HepG2 (cell line): ENCODE data around the gene DUS2.

Experiments used
- DMAP1 ChIP-seq: IDR thresholded peaks from 2 replicates; pipeline ENCODE4 v1.6.1; 2016
- MTF2 ChIP-seq: sonication (generic); formaldehyde crosslinking; IDR thresholded peaks from 2 replicates; pipeline ENCODE4 v1.5.0; 2020; ENCODE audit warnings: missing genetic modification reagents, borderline replicate concordance
- NR2F1 ChIP-seq, 2 experiments: fragments of 450-650 bp in 1 of 2; formaldehyde crosslinking in 1 of 2; IDR thresholded peaks; 2 replicates each; pipeline versions ENCODE4 v1.5.0 to v1.6.1; 2016 to 2020; ENCODE audit warnings: mild to moderate bottlenecking in 1 of 2, missing compliant biosample characterization in 1 of 2, missing genetic modification reagents in 1 of 2, moderate library complexity in 1 of 2
- SAFB2 ChIP-seq: sonication (generic); formaldehyde crosslinking; IDR thresholded peaks from 2 replicates; pipeline ENCODE4 v1.5.1; 2020; ENCODE audit warnings: missing genetic modification reagents, low read depth, mild to moderate bottlenecking, borderline replicate concordance
- TAF1 ChIP-seq: sonication (generic); formaldehyde crosslinking; IDR thresholded peaks from 2 replicates; pipeline ENCODE4 v1.4.0; 2020; ENCODE audit warnings: missing genetic modification reagents
- TF ChIP-seq, protein P1 (sequence below): fragments of 450-650 bp; IDR thresholded peaks from 2 replicates; pipeline ENCODE4 v1.6.1; 2016
- TF ChIP-seq, protein P2 (sequence below): sonication (generic); formaldehyde crosslinking; IDR thresholded peaks from 2 replicates; pipeline ENCODE4 v1.4.0; 2020; ENCODE audit warnings: missing genetic modification reagents, borderline replicate concordance
- TF ChIP-seq, protein P3 (sequence below): sonication (generic); formaldehyde crosslinking; IDR thresholded peaks from 2 replicates; pipeline ENCODE4 v1.4.0; 2020; ENCODE audit warnings: missing genetic modification reagents
- TF ChIP-seq, protein P4 (sequence below): sonication (generic); formaldehyde crosslinking; IDR thresholded peaks from 2 replicates; pipeline ENCODE4 v1.4.0; 2020; ENCODE audit warnings: mild to moderate bottlenecking, missing genetic modification reagents

DNA sequence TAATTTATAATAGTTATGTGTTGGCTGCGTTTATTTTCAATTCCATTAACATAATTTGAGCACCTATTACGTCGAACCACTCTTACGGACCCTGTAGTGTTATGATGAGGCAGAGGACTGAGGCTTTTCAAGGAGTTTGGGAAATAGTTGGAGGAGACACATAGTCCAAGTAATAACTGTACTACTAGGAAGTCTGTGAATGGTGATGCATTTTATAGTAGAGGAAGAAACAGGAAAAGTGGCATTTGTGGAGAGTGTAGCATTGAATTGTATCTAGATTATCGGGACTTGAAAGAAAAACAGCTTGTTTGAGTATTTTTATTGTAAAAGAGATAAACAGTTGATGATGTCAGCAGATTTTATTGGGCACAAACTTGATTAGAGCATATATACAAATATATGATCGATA lies 63.8 kb downstream of the DUS2 start:
- TF ChIP-seq, protein P1, sequence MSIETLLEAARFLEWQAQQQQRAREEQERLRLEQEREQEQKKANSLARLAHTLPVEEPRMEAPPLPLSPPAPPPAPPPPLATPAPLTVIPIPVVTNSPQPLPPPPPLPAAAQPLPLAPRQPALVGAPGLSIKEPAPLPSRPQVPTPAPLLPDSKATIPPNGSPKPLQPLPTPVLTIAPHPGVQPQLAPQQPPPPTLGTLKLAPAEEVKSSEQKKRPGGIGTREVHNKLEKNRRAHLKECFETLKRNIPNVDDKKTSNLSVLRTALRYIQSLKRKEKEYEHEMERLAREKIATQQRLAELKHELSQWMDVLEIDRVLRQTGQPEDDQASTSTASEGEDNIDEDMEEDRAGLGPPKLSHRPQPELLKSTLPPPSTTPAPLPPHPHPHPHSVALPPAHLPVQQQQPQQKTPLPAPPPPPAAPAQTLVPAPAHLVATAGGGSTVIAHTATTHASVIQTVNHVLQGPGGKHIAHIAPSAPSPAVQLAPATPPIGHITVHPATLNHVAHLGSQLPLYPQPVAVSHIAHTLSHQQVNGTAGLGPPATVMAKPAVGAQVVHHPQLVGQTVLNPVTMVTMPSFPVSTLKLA = no peak
- no peak for TF ChIP-seq NR2F1 (CRISPR knock-in tag; IDR thresholded peaks at IDR 0.05)
- TF ChIP-seq, protein P2, sequence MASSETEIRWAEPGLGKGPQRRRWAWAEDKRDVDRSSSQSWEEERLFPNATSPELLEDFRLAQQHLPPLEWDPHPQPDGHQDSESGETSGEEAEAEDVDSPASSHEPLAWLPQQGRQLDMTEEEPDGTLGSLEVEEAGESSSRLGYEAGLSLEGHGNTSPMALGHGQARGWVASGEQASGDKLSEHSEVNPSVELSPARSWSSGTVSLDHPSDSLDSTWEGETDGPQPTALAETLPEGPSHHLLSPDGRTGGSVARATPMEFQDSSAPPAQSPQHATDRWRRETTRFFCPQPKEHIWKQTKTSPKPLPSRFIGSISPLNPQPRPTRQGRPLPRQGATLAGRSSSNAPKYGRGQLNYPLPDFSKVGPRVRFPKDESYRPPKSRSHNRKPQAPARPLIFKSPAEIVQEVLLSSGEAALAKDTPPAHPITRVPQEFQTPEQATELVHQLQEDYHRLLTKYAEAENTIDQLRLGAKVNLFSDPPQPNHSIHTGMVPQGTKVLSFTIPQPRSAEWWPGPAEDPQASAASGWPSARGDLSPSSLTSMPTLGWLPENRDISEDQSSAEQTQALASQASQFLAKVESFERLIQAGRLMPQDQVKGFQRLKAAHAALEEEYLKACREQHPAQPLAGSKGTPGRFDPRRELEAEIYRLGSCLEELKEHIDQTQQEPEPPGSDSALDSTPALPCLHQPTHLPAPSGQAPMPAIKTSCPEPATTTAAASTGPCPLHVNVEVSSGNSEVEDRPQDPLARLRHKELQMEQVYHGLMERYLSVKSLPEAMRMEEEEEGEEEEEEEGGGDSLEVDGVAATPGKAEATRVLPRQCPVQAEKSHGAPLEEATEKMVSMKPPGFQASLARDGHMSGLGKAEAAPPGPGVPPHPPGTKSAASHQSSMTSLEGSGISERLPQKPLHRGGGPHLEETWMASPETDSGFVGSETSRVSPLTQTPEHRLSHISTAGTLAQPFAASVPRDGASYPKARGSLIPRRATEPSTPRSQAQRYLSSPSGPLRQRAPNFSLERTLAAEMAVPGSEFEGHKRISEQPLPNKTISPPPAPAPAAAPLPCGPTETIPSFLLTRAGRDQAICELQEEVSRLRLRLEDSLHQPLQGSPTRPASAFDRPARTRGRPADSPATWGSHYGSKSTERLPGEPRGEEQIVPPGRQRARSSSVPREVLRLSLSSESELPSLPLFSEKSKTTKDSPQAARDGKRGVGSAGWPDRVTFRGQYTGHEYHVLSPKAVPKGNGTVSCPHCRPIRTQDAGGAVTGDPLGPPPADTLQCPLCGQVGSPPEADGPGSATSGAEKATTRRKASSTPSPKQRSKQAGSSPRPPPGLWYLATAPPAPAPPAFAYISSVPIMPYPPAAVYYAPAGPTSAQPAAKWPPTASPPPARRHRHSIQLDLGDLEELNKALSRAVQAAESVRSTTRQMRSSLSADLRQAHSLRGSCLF (CRISPR knock-in tag) = no peak
- TF ChIP-seq DMAP1 (CRISPR knock-in tag) = no peak
- TF ChIP-seq, protein P3, sequence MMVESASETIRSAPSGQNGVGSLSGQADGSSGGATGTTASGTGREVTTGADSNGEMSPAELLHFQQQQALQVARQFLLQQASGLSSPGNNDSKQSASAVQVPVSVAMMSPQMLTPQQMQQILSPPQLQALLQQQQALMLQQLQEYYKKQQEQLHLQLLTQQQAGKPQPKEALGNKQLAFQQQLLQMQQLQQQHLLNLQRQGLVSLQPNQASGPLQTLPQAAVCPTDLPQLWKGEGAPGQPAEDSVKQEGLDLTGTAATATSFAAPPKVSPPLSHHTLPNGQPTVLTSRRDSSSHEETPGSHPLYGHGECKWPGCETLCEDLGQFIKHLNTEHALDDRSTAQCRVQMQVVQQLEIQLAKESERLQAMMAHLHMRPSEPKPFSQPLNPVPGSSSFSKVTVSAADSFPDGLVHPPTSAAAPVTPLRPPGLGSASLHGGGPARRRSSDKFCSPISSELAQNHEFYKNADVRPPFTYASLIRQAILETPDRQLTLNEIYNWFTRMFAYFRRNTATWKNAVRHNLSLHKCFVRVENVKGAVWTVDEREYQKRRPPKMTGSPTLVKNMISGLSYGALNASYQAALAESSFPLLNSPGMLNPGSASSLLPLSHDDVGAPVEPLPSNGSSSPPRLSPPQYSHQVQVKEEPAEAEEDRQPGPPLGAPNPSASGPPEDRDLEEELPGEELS (CRISPR knock-in tag) = no peak
- no peak for TF ChIP-seq SAFB2
- TF ChIP-seq, protein P4, sequence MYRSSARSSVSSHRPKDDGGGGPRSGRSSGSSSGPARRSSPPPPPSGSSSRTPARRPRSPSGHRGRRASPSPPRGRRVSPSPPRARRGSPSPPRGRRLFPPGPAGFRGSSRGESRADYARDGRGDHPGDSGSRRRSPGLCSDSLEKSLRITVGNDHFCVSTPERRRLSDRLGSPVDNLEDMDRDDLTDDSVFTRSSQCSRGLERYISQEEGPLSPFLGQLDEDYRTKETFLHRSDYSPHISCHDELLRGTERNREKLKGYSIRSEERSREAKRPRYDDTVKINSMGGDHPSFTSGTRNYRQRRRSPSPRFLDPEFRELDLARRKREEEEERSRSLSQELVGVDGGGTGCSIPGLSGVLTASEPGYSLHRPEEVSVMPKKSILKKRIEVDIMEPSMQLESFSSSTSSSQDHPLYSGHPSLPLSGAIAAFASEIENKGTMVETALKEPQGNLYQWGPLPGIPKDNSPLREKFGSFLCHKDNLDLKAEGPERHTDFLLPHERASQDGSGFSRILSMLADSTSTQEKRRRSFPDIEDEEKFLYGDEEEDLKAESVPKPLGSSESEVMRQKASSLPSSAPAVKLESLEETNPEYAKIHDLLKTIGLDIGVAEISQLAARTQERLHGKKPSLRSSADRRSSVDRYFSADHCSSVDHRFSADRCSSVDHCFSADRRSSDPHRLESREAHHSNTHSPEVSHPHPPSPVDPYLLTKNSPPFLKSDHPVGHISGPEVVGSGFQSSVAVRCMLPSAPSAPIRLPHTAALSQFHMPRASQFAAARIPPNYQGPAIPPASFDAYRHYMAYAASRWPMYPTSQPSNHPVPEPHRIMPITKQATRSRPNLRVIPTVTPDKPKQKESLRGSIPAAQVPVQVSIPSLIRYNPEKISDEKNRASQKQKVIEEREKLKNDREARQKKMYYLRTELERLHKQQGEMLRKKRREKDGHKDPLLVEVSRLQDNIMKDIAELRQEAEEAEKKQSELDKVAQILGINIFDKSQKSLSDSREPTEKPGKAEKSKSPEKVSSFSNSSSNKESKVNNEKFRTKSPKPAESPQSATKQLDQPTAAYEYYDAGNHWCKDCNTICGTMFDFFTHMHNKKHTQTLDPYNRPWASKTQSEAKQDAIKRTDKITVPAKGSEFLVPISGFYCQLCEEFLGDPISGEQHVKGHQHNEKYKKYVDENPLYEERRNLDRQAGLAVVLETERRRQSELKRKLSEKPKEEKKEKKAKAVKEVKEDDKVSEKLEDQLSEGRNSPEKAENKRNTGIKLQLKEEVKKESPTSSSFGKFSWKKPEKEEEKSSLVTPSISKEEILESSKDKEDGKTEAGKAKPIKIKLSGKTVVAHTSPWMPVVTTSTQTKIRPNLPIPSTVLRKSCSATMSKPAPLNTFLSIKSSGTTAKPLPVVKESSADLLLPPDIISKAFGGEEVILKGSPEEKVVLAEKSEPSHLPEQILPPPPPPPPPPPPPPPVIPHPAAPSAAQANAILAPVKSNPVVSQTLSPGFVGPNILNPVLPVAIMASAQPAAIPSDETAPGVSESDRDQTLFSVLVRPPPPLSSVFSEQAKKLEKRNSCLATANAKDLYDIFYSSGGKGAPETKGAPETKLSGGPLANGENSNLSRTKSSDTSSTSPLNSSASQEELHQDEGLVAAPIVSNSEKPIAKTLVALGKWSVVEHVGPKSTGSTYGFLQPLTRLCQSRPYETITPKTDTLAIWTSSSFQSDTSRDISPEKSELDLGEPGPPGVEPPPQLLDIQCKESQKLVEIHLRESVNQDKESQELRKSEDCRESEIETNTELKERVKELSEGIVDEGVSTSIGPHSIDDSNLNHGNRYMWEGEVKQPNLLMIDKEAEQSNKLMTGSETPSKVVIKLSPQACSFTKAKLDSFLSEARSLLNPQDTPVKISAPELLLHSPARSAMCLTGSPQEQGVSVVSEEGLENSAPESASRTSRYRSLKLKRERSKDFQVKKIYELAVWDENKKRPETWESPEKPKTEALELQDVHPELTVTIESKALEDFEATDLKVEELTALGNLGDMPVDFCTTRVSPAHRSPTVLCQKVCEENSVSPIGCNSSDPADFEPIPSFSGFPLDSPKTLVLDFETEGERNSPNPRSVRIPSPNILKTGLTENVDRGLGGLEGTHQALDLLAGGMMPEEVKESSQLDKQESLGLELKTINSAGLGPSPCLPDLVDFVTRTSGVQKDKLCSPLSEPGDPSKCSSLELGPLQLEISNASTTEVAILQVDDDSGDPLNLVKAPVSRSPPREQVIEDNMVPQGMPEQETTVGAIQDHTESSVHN (CRISPR knock-in tag) = no peak
- TF ChIP-seq MTF2 (CRISPR knock-in tag) = no peak
- no peak for TF ChIP-seq TAF1 (CRISPR knock-in tag)
